HG03439 (cell line): Measurements from ENCODE around the gene SIRT6.
"Not testable (repeated sequence)": the region's sequence is repeated elsewhere in the genome, so short reads cannot be mapped to it uniquely, and the experiment has no call there.

Source experiments
- ATAC-seq: cut with Tn5 transposase; IDR thresholded peaks from one replicate; pipeline ENCODE4 v1.9.1; 2021; ENCODE audit warnings: mild to moderate bottlenecking, moderate library complexity; ENCODE audit not compliant: unreplicated experiment

SIRT6 gene

DNA sequence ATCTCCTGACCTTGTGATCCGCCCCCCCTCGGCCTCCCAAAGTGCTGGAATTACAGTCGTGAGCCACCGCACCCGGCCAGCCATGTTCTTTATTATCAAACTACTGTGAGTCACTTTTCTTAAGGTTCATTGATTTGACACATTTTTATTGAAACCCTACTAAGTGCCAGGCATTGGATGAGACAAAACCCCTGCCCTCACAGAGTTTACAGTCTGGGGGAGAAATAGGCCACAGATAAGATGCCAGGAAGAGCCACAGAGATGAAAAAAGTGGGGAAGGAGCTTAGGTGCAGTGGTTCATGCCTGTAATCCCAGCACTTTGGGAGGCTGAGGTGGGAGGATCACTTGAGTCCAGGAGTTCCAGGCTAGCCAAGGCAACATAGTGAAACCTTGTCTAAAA, 43.9 kb downstream of the SIRT6 start:
- no peak for ATAC-seq

DNA sequence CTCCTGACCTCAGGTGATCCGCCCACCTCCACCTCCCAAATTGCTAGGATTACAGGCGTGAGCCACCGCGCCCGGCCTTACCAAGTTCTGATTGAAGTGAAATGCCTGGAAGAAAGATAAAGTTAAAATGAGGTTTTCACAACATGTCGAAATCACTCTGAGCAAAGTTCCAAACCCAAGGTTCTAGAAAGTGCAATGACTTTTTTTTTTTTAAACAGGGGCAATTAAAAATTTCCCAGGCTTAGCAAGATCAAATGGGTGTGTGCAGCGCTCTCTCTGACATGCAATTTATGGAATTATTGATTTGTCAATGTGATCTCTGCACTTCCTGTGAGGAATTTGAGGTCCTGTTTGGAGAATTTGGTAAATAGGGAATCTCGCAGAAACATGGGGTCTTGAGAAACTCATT, 45.7 kb downstream of the SIRT6 start:
- no peak for ATAC-seq

DNA sequence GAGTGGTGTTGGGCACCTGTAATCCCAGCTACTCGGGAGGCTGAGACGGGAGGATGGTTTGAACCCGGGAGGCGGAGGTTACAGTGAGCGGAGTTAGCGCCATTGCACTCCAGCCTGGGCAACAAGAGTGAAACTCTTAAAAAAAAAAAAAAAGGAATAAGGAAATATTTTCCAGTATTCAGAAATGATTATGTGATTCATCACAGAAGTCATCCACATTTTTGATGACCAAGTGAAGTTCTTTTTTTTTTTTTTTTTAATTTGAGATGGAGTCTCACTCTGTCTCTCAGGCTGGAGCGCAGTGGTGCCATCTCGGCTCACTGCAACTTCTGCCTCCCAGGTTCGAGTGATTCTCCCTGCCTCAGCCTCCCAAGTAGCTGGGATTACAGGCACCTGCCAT, 47.0 kb downstream of the SIRT6 start:
- not testable (repeated sequence) for ATAC-seq

DNA sequence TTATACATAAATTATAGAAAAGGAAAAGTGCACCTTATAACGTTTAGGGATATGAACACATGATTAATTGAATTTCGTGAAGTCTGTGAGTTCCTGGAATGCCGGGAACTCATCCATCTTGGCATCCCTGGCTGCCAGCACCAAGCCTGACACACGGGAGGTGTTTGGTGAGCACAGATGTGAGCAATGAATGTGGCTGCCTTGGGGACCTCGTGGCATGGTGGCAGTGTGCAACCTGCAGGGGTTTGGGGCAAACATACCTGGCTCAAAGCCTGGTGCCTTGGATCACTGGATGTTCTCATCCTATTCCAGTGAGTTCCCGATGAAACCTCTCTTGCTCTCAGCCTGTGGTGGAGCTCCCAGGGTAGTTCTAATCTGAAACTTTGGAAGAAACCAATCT, 48.0 kb downstream of the SIRT6 start:
- ATAC-seq: no peak

DNA sequence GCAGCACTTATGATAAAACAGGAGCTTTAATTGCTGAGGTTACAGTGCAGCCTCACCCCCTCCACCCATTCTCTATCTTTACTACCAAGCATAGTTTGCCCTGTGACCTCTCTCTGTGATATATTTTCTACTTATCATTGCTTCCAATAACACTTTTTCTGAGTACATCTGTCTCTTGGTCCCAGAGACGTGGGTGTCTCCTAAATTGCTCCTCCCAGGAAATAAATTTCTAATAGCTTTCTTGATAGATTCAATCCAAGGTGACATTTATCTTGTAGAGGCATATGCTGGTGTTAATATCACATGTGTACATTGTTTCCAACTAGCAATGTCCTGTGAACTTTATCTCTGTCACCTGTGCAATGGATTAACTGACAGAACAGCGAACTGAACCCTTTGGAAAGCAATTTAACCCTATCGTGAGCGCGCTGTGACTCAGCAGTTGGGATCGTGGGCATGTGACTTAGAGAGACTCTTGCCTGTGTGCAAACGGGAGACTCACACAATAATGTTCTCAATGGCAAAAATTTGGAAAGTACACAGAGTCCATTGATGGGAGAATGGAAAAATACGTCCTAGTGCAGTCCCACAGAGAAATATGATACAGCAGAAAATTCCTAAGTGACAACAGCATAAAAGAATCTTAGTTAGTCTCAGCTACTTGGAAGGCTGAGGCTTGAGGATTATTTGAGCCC, 51.5 kb downstream of the SIRT6 start:
- no peak for ATAC-seq

DNA sequence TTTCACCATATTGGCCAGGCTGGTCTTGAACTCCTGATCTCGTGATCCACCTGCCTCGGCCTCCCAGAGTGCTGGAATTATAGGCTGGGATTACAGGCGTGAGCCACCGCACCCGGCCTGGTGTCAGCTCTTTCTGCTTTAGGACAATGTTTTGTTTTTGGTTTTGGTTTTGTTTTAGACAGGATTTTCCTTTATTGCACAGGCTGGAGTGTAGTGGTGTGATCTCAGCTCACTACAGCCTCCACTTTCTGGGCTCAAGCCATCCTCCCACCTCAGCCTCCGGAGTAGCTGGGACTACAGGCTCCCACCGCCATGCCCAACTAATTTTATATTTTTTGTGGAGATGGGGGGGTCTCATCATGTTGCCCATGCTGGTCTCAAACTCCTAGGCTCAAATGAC, 53.3 kb downstream of the SIRT6 start:
- not testable (repeated sequence) for ATAC-seq

DNA sequence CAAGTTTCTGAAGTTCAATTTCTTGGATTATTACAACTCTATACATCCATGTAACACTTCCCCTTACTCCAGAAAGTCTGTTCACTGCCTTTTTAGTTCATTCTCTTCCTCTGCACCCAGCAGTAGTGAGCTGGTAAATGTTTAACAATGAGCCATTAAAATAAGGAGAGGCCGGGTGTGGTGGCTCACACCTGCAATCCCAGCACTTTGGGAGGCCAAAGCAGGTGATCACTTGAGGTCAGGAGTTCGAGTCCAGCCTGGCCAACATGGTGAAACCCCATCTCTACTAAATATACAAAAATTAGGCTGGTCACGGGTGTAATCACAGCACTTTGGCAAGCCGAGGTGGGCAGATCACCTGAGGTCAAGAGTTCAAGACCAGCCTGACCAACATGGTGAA, 55.0 kb downstream of the SIRT6 start:
- ATAC-seq: not testable (repeated sequence)

DNA sequence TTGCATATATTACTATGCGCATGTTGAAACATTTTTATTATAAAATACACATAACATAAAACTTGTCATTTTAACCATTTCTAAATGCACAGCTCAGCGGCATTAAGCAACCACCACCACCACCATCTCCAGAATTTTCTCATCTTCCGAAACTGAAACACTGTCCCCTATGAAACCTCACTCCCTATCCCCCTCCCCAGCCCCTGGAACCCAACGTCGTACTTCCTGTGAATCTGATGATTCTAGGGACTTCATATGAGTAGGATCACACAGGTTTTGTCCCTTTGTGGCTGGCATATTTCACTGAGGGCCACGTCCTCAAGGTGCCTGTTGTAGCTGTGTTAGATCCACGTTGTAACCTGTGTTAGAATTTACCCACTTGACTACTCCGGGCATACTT, 57.7 kb downstream of the SIRT6 start:
- no peak for ATAC-seq
